C4-2B (cell line): Measurements from ENCODE around the gene PIGU.
"Not testable (repeated sequence)": the region's sequence is repeated elsewhere in the genome, so short reads cannot be mapped to it uniquely, and the experiment has no call there.

Experiments used
- CTCF ChIP-seq: fragments of 450-650 bp; conservative IDR thresholded peaks from 2 replicates; pipeline ENCODE4 v1.5.1; 2017; ENCODE audit warnings: mild to moderate bottlenecking
- ZFX ChIP-seq: fragments of 450-650 bp; IDR thresholded peaks from 2 replicates; pipeline ENCODE4 v1.6.1; 2017

- TF ChIP-seq CTCF, ZFX: not testable (repeated sequence)
Observed at GRCh38 chr20:34664751-34665150, 12.1 kb downstream of the PIGU start.
